KMS-11 (cell line): ENCODE results near the gene NTM.

Experiments used
- H2AFZ ChIP-seq: fragments of 200-600 bp; sonication (generic); 2 replicates; pipeline ENCODE4 v1.6.1; 2016; ENCODE audit warnings: antibody characterized with exemption, mixed run types, low read depth
- H3K27ac ChIP-seq: fragments of 200-600 bp; sonication (generic); 2 replicates; pipeline ENCODE4 v1.6.1; 2016; ENCODE audit warnings: mild to moderate bottlenecking, mixed run types
- H3K27me3 ChIP-seq: fragments of 200-600 bp; sonication (generic); 2 replicates; pipeline ENCODE4 v1.6.1; 2017; ENCODE audit warnings: mild to moderate bottlenecking, low read depth, mixed run types, moderate library complexity; ENCODE audit not compliant: insufficient read depth
- H3K36me3 ChIP-seq: fragments of 200-600 bp; sonication (generic); 2 replicates; pipeline ENCODE4 v1.6.1; 2017; ENCODE audit warnings: mild to moderate bottlenecking, mixed run types; ENCODE audit not compliant: insufficient read depth
- H3K4me1 ChIP-seq: fragments of 200-600 bp; sonication (generic); 2 replicates; pipeline ENCODE4 v1.6.1; 2016; ENCODE audit warnings: mild to moderate bottlenecking, low read depth, mixed run types; ENCODE audit not compliant: poor library complexity, severe bottlenecking
- H3K4me2 ChIP-seq: fragments of 200-600 bp; sonication (generic); 2 replicates; pipeline ENCODE4 v1.7.0; 2016; ENCODE audit warnings: mild to moderate bottlenecking, mixed run types
- H3K4me3 ChIP-seq: fragments of 200-600 bp; sonication (generic); IDR thresholded peaks from 2 replicates; pipeline ENCODE4 v1.6.1; 2017; ENCODE audit warnings: low read depth, low read length, mixed read lengths; ENCODE audit not compliant: insufficient read depth
- H3K79me2 ChIP-seq: fragments of 200-600 bp; sonication (generic); 2 replicates; pipeline ENCODE4 v1.6.1; 2016; ENCODE audit warnings: low read depth, mixed run types; ENCODE audit not compliant: insufficient read depth
- H3K9ac ChIP-seq: fragments of 200-600 bp; sonication (generic); 2 replicates; pipeline ENCODE4 v1.6.1; 2016; ENCODE audit warnings: mild to moderate bottlenecking, mixed run types
- H4K20me1 ChIP-seq: fragments of 200-600 bp; sonication (generic); 2 replicates; pipeline ENCODE4 v1.6.1; 2016; ENCODE audit warnings: mild to moderate bottlenecking, mixed run types; ENCODE audit not compliant: insufficient read depth
- TF ChIP-seq, protein P1 (sequence below): fragments of 200-600 bp; sonication (generic); conservative IDR thresholded peaks from 2 replicates; pipeline ENCODE4 v1.6.1; 2017; ENCODE audit warnings: low read depth, mild to moderate bottlenecking, antibody characterized with exemption, low read length, moderate library complexity, mixed read lengths

The NTM gene

GRCh38 chr11:131859538-131860210 is 489.3 kb downstream of the NTM start:
- Histone ChIP-seq H3K4me3 (no peak overlapping the region), H3K27me3 (no peaks in the 10 kb centered on the region), H3K9ac (no peak overlapping the region), H3K4me1 (no peaks in the 10 kb centered on the region), H3K36me3 (no peaks in the 10 kb centered on the region), H4K20me1 (no peaks in the 10 kb centered on the region), H2AFZ (no peak overlapping the region), H3K27ac (no peak overlapping the region), H3K79me2 (no peaks in the 10 kb centered on the region), H3K4me2 (no peak overlapping the region)
- TF ChIP-seq, protein P1, sequence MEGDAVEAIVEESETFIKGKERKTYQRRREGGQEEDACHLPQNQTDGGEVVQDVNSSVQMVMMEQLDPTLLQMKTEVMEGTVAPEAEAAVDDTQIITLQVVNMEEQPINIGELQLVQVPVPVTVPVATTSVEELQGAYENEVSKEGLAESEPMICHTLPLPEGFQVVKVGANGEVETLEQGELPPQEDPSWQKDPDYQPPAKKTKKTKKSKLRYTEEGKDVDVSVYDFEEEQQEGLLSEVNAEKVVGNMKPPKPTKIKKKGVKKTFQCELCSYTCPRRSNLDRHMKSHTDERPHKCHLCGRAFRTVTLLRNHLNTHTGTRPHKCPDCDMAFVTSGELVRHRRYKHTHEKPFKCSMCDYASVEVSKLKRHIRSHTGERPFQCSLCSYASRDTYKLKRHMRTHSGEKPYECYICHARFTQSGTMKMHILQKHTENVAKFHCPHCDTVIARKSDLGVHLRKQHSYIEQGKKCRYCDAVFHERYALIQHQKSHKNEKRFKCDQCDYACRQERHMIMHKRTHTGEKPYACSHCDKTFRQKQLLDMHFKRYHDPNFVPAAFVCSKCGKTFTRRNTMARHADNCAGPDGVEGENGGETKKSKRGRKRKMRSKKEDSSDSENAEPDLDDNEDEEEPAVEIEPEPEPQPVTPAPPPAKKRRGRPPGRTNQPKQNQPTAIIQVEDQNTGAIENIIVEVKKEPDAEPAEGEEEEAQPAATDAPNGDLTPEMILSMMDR = no peak

DNA sequence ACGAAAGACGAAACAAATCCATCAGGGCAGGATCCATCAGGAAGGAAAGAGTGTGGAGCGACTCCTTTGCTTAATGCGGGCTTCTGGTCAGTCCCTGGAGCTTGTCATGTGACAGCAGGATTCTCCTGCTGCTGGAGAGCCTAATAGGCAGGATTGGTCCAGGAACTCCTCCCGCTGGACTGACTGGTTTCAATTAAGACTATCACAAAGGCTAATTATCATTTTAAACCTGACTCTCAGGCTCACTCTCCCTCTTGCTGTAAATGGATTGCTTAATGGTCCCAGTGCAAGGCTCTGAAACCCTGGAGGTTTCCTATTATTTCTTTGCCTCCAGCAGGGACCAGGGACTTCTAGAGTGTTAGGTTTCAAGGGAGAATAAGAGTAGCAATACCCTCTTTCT is 493.8 kb downstream of the NTM start:
- H3K4me2 ChIP-seq = no peak overlapping the region
- no peaks in the 10 kb centered on the region for H3K4me1 ChIP-seq
- no peaks in the 10 kb centered on the region for H3K27me3 ChIP-seq
- H3K4me3 ChIP-seq = no peak overlapping the region
- TF ChIP-seq, protein P1 = no peak
- H3K36me3 ChIP-seq = no peaks in the 10 kb centered on the region
- H3K79me2 ChIP-seq = no peaks in the 10 kb centered on the region
- no peak overlapping the region for H3K27ac ChIP-seq
- H4K20me1 ChIP-seq = no peaks in the 10 kb centered on the region
- H2AFZ ChIP-seq = no peak overlapping the region
- no peak overlapping the region for H3K9ac ChIP-seq

GRCh38 chr11:131865860-131866259 is 495.4 kb downstream of the NTM start:
- H3K4me1 ChIP-seq = no peaks in the 10 kb centered on the region
- H4K20me1 ChIP-seq = no peaks in the 10 kb centered on the region
- no peak overlapping the region for H2AFZ ChIP-seq
- no peak overlapping the region for H3K4me3 ChIP-seq
- no peak overlapping the region for H3K9ac ChIP-seq
- TF ChIP-seq, protein P1 = no peak
- no peaks in the 10 kb centered on the region for H3K36me3 ChIP-seq
- no peaks in the 10 kb centered on the region for H3K27me3 ChIP-seq
- H3K27ac ChIP-seq = no peak overlapping the region
- no peaks in the 10 kb centered on the region for H3K79me2 ChIP-seq
- no peak overlapping the region for H3K4me2 ChIP-seq

DNA sequence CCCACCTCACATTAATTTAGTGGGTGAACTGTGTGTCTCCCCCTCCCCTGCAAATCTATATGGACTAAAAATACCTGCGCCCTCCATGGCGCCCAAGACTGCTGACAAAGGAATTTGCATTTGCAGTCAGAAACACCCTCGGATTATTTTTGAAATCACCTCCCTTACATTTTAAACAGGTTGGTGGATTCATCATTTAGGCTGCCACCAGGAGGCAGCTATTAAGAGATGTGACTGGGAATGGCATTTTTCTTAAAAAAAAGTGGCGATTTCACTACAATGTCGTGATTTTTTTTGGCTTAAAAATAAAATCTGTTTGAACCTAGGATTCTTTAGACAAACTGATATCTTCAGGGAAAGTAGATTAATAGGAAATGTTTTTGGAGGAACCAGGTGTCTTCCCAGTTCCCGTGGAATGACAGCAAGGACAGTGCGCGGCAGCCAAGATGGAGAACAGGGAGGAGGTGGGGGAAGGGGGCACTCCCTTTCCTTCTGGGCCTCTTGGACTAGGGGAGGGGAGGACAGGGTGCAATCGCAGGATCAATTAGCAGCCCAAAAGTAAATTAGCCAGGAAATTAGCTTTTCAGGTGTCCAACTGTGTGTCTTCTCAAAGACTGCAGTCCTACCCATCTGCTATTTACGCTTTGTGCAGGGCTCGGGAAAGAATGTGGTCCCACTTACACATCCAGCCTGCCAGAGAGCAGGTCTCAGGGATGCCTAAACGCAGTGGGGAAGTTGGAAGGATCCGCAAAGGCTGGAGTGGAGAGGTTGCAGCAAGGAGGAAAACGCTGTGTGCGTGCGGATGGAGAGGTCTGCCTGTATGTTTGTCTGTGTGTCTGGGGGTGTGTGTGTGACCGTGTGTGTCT is 496.4 kb downstream of the NTM start:
- H2AFZ ChIP-seq = no peak overlapping the region

More for the DNA sequence above, 496.4 kb downstream of the NTM start:
- H3K4me1 ChIP-seq = no peaks in the 10 kb centered on the region
- H4K20me1 ChIP-seq = no peaks in the 10 kb centered on the region
- H3K9ac ChIP-seq = no peak overlapping the region
- no peak overlapping the region for H3K27ac ChIP-seq
- H3K4me3 ChIP-seq = no peak overlapping the region
- H3K79me2 ChIP-seq = no peaks in the 10 kb centered on the region
- H3K27me3 ChIP-seq = no peaks in the 10 kb centered on the region
- H3K36me3 ChIP-seq = no peaks in the 10 kb centered on the region
- TF ChIP-seq, protein P1 = no peak
- H3K4me2 ChIP-seq = no peak overlapping the region
